ENCODE data around the gene LENG1. TPM values are rescaled to one million over a fixed set of nuclear protein-coding genes. Genes with fewer than 3 reads are reported as not detected.

Gene LENG1
- total RNA-seq, 1 experiment from 2014 or later, result 11.2 TPM

- ATAC-seq (no peak), DNase-seq (ENCODE audit: low read depth, low spot score) (no peak)
- ChIA-PET CTCF (interaction anchor here (1.5 kb wide), 1 partner anchor 10 kb away, joined by 6 read pairs; the partner anchor contains the start of gene MBOAT7), POLR2A (no interaction called here)
- TF ChIP-seq CTCF (IDR thresholded peaks at IDR 0.05), result no peak
- no peak for TF ChIP-seq TCF7L2 (IDR thresholded peaks at IDR 0.05; ENCODE audit: low read depth, low read length)
- no peak for TF ChIP-seq REST (IDR thresholded peaks at IDR 0.05; ENCODE audit: insufficient read depth in 1 of 2, low read depth in 2 of 2, low read length in 1 of 2)
- no peak for TF ChIP-seq POLR2AphosphoS5 (IDR thresholded peaks at IDR 0.05; ENCODE audit: low read depth, low read length)
- TF ChIP-seq SIN3A (IDR thresholded peaks at IDR 0.05; ENCODE audit: borderline replicate concordance, insufficient read depth, low read depth, low read length), result no peak
- no peaks in the 10 kb centered on the region for H3K9me3 ChIP-seq (ENCODE audit: control insufficient read depth, insufficient read depth, low read depth, low read length)
- H3K36me3 ChIP-seq (ENCODE audit: control insufficient read depth, insufficient read depth, low read length), result no peaks in the 10 kb centered on the region; the same call in 1 of the 2 replicates
- intact Hi-C loops (cut with micrococcal nuclease; ENCODE audit: unreplicated experiment), result no loop called here
- in situ Hi-C loops (cut with HindIII; ENCODE audit: low pct_unique_long_range_greater_than_20kb, low sequenced_read_pairs), result no loop called here
- H3K4me3 ChIP-seq (ENCODE audit: low read depth in 2 of 2, low read length in 2 of 2), result no peak overlapping the region
- H3K27me3 ChIP-seq (ENCODE audit: control insufficient read depth, insufficient read depth, low read length), result no peaks in the 10 kb centered on the region
- H3K27ac ChIP-seq (ENCODE audit: low read length), result no peak overlapping the region
- H3K4me1 ChIP-seq (ENCODE audit: control insufficient read depth, insufficient read depth, low read length), result no peaks in the 10 kb centered on the region
- BruUV-seq (replicated peaks), result no TSS peak
Observed at GRCh38 chr19:54179262-54179852, 19.8 kb upstream of the LENG1 start.

- no peaks in the 10 kb centered on the region; the same call in 1 of the 2 replicates for H3K36me3 ChIP-seq (ENCODE audit: control insufficient read depth, insufficient read depth, low read length)
- H3K4me3 ChIP-seq (ENCODE audit: low read depth in 2 of 2, low read length in 2 of 2), result no peak overlapping the region
- no peaks in the 10 kb centered on the region for H3K9me3 ChIP-seq (ENCODE audit: control insufficient read depth, insufficient read depth, low read depth, low read length)
- H3K27me3 ChIP-seq (ENCODE audit: control insufficient read depth, insufficient read depth, low read length), result no peaks in the 10 kb centered on the region
- ATAC-seq (peak; percentile 82), DNase-seq (ENCODE audit: low read depth, low spot score) (no peak)
- TF ChIP-seq TCF7L2 (IDR thresholded peaks at IDR 0.05; ENCODE audit: low read depth, low read length) (no peak), POLR2AphosphoS5 (IDR thresholded peaks at IDR 0.05; ENCODE audit: low read depth, low read length) (peak; percentile 48), REST (IDR thresholded peaks at IDR 0.05; ENCODE audit: insufficient read depth in 1 of 2, low read depth in 2 of 2, low read length in 1 of 2) (no peak)
- ChIA-PET POLR2A (no interaction called here), CTCF (interaction anchor here (1.5 kb wide), 1 partner anchor 11 kb away, joined by 6 read pairs; the partner anchor contains the start of gene MBOAT7)
- no peaks in the 10 kb centered on the region for H3K4me1 ChIP-seq (ENCODE audit: control insufficient read depth, insufficient read depth, low read length)
- intact Hi-C loops (cut with micrococcal nuclease; ENCODE audit: unreplicated experiment), result no loop called here
- BruUV-seq (replicated peaks), result TSS peak; percentile 53
- in situ Hi-C loops (cut with HindIII; ENCODE audit: low pct_unique_long_range_greater_than_20kb, low sequenced_read_pairs), result no loop called here
- no peak overlapping the region for H3K27ac ChIP-seq (ENCODE audit: low read length)
Observed at GRCh38 chr19:54178581-54179261, 19.2 kb upstream of the LENG1 start.
